AG09309 (cell line): Measurements from ENCODE around the gene CENPU.
"Not testable (repeated sequence)": the region's sequence is repeated elsewhere in the genome, so short reads cannot be mapped to it uniquely, and the experiment has no call there.

ENCODE experiments used
- DNase-seq: peaks from one replicate; pipeline ENCODE4 v3.0.0-alpha.2; 2010; ENCODE audit warnings: low read depth
- H3K4me3 ChIP-seq: 2 replicates; pipeline ENCODE4 v1.5.1; 2011; ENCODE audit warnings: mild to moderate bottlenecking, low read depth, low read length, moderate library complexity; ENCODE audit not compliant: control insufficient read depth
- CTCF ChIP-seq: IDR thresholded peaks from 2 replicates; pipeline ENCODE4 v1.5.1; 2011; ENCODE audit warnings: mild to moderate bottlenecking, low read depth, low read length, inconsistent platforms; ENCODE audit not compliant: insufficient read depth, control insufficient read depth; ENCODE audit errors: missing control alignments

Gene CENPU

GRCh38 chr4:184655889-184656869 lies 77.7 kb downstream of the CENPU start:
- DNase-seq: no peak
- H3K4me3 ChIP-seq: no peak overlapping the region
- no peak for TF ChIP-seq CTCF

- no peak for TF ChIP-seq CTCF
- DNase-seq: no peak
- no peak overlapping the region for H3K4me3 ChIP-seq
Measured at GRCh38 chr4:184653650-184654049, 80.2 kb downstream of the CENPU start.

GRCh38 chr4:184652681-184653080 lies 81.2 kb downstream of the CENPU start:
- not testable (repeated sequence) for DNase-seq, H3K4me3 ChIP-seq

GRCh38 chr4:184651899-184652298 lies 82.0 kb downstream of the CENPU start:
- TF ChIP-seq CTCF: no peak
- no peak for DNase-seq
- no peak overlapping the region for H3K4me3 ChIP-seq

GRCh38 chr4:184649971-184650855 lies 83.7 kb downstream of the CENPU start:
- no peak for TF ChIP-seq CTCF
- peak overlapping the region; percentile 67 for H3K4me3 ChIP-seq
- DNase-seq: no peak

- peak; percentile 20 for TF ChIP-seq CTCF
- peak; percentile 76 for DNase-seq
- H3K4me3 ChIP-seq: peak within 1 kb of the TSS; percentile 84
Measured at GRCh38 chr4:184649026-184649970, 84.6 kb downstream of the CENPU start, which contains the start of the genes CASP3 and PRIMPOL. Gene CASP3, minus strand, starts transcription at chr4:184649447. Its CDS starts 10,994 bp downstream, at chr4:184638453. Gene PRIMPOL, plus strand, starts transcription at chr4:184649738. Its CDS starts 7,403 bp downstream, at chr4:184657141.
